Measurements from ENCODE around the gene THSD4. TPM values are rescaled to one million over a fixed set of nuclear protein-coding genes. Genes with fewer than 3 reads are reported as not detected.
A peak's percentile ranks its signal among the peaks of the same experiment; 100 is the strongest.

Gene THSD4
- total and polyA plus RNA-seq, 4 donors = 6.0 to 42.4 (median 18.5) TPM

DNA sequence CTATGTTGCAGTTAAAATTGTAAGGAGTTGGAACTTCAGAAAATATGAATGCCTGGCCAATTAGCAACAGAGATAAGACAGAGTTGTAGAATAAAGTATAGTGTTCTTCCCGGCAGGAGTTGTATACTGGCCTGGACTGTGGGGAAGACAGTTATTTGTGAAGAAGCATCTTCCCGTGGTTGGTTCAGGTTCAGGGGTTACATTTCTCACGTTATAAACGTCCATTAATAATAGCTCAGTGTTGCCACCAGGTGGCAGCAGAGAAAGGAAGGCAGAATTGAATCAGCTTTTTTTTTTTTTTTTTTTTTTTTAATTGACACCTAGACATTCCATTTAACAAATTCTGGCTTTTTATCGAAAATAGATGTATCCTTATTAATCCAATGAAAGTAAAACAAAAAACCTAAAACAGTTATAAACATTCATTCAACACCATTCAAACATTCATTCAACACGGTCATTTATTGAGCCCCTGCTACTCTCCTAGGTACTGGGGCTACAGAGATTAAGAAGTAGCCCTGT lies 628.7 kb downstream of the THSD4 start:
- H3K27me3 ChIP-seq (ENCODE audit: control insufficient read depth in 3 of 3, insufficient read depth in 3 of 3, low read length in 2 of 3) = no peaks in the 10 kb centered on the region
- DNase-seq = peak; percentile 55 to 71 (median 69)
- peaks cover 0 to 6% (median 0%) of the 10 kb centered on the region in 5 donors for H3K4me1 ChIP-seq (ENCODE audit: control insufficient read depth in 5 of 5, insufficient read depth in 5 of 5, low read length in 5 of 5)
- H3K27ac ChIP-seq (ENCODE audit: low read depth in 1 of 2, low read length in 1 of 2) = no peak overlapping the region
- TF ChIP-seq, protein P1, sequence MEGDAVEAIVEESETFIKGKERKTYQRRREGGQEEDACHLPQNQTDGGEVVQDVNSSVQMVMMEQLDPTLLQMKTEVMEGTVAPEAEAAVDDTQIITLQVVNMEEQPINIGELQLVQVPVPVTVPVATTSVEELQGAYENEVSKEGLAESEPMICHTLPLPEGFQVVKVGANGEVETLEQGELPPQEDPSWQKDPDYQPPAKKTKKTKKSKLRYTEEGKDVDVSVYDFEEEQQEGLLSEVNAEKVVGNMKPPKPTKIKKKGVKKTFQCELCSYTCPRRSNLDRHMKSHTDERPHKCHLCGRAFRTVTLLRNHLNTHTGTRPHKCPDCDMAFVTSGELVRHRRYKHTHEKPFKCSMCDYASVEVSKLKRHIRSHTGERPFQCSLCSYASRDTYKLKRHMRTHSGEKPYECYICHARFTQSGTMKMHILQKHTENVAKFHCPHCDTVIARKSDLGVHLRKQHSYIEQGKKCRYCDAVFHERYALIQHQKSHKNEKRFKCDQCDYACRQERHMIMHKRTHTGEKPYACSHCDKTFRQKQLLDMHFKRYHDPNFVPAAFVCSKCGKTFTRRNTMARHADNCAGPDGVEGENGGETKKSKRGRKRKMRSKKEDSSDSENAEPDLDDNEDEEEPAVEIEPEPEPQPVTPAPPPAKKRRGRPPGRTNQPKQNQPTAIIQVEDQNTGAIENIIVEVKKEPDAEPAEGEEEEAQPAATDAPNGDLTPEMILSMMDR (IDR thresholded peaks at IDR 0.05; ENCODE audit: control extremely low read depth, extremely low read depth) = peak; percentile 55
- ATAC-seq (ENCODE audit: insufficient read depth, low FRiP score) = no peak
- peaks cover 0 to 2% (median 0%) of the 10 kb centered on the region in 4 donors for H3K36me3 ChIP-seq (ENCODE audit: control insufficient read depth in 4 of 4, insufficient read depth in 4 of 4, low read length in 4 of 4)
- no peaks in the 10 kb centered on the region for H3K9me3 ChIP-seq (ENCODE audit: control insufficient read depth in 4 of 4, insufficient read depth in 3 of 4, low read length in 3 of 4)
- 20 to 24% methylated on average over 6 of the region's 6 CpGs for WGBS, 2 donors
- H3K9ac ChIP-seq (ENCODE audit: insufficient read depth in 1 of 2, low read length in 2 of 2) = no peak overlapping the region
- no peak overlapping the region for H3K4me3 ChIP-seq

DNA sequence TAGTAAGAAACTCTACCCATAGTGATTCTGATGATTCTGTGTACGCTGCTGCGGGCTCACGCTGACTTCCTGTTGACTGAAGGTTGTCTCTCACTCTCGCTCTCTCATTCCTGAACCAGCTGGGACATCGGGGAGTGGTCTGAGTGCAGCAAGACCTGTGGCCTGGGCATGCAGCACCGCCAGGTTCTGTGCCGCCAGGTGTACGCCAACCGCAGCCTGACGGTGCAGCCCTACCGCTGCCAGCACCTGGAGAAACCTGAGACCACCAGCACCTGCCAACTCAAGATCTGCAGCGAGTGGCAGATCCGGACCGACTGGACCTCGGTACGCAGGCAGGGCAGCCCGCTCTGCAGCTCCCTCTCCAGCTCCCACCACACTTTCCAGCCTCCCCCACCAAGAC lies 631.4 kb downstream of the THSD4 start:
- TF ChIP-seq, protein P1 (IDR thresholded peaks at IDR 0.05; ENCODE audit: control extremely low read depth, extremely low read depth) = no peak
- DNase-seq (no peak), ATAC-seq (ENCODE audit: insufficient read depth, low FRiP score) (no peak)
- no peaks in the 10 kb centered on the region for H3K27me3 ChIP-seq (ENCODE audit: control insufficient read depth in 3 of 3, insufficient read depth in 3 of 3, low read length in 2 of 3)
- H3K9me3 ChIP-seq (ENCODE audit: control insufficient read depth in 4 of 4, insufficient read depth in 3 of 4, low read length in 3 of 4) = no peaks in the 10 kb centered on the region
- H3K4me1 ChIP-seq (ENCODE audit: control insufficient read depth in 5 of 5, insufficient read depth in 5 of 5, low read length in 5 of 5) = peaks cover 0 to 6% (median 0%) of the 10 kb centered on the region in 5 donors
- no peak overlapping the region for H3K9ac ChIP-seq (ENCODE audit: insufficient read depth in 1 of 2, low read length in 2 of 2)
- H3K27ac ChIP-seq (ENCODE audit: low read depth in 1 of 2, low read length in 1 of 2) = no peak overlapping the region
- H3K4me3 ChIP-seq = no peak overlapping the region
- peaks cover 0 to 5% (median 0%) of the 10 kb centered on the region in 4 donors for H3K36me3 ChIP-seq (ENCODE audit: control insufficient read depth in 4 of 4, insufficient read depth in 4 of 4, low read length in 4 of 4)
- WGBS, 2 donors = 83 to 89% methylated on average over 17 of the region's 17 CpGs

GRCh38 chr15:71747128-71748083 lies 632.1 kb downstream of the THSD4 start:
- Histone ChIP-seq H3K36me3 (ENCODE audit: control insufficient read depth in 4 of 4, insufficient read depth in 4 of 4, low read length in 4 of 4) (peaks cover 0 to 5% (median 0%) of the 10 kb centered on the region in 4 donors), H3K9ac (ENCODE audit: insufficient read depth in 1 of 2, low read length in 2 of 2) (no peak overlapping the region), H3K4me3 (no peak overlapping the region), H3K27ac (ENCODE audit: low read depth in 1 of 2, low read length in 1 of 2) (no peak overlapping the region), H3K9me3 (ENCODE audit: control insufficient read depth in 4 of 4, insufficient read depth in 3 of 4, low read length in 3 of 4) (no peaks in the 10 kb centered on the region), H3K27me3 (ENCODE audit: control insufficient read depth in 3 of 3, insufficient read depth in 3 of 3, low read length in 2 of 3) (no peaks in the 10 kb centered on the region), H3K4me1 (ENCODE audit: control insufficient read depth in 5 of 5, insufficient read depth in 5 of 5, low read length in 5 of 5) (peaks cover 0 to 6% (median 0%) of the 10 kb centered on the region in 5 donors)
- TF ChIP-seq, protein P1 (IDR thresholded peaks at IDR 0.05; ENCODE audit: control extremely low read depth, extremely low read depth) = no peak
- ATAC-seq (ENCODE audit: insufficient read depth, low FRiP score) (peak; percentile 45), DNase-seq (no peak)
- WGBS, 2 donors = 69 to 71% methylated on average over 12 of the region's 12 CpGs

Data from lung (tissue), 12 donors.